OCI-LY3 (cell line): ENCODE measurements around the gene ZAP70.

ENCODE experiments used
- H2AFZ ChIP-seq: fragments of 200-600, 300-600 bp; shearing (Covaris generic); 2 replicates; pipeline ENCODE4 v1.6.0; 2014; ENCODE audit warnings: antibody characterized with exemption, low read depth, low read length
- H3K27ac ChIP-seq: fragments of 200-600, 300-600 bp; sonication (generic); 2 replicates; pipeline ENCODE4 v1.5.1; 2014; ENCODE audit warnings: mild to moderate bottlenecking, low read length, moderate library complexity, mixed read lengths
- H3K27me3 ChIP-seq: fragments of 200-600, 300-600 bp; sonication (generic); 2 replicates; pipeline ENCODE4 v1.6.1; 2014; ENCODE audit warnings: low read depth, low read length, mixed read lengths
- H3K36me3 ChIP-seq: fragments of 200-600, 300-600 bp; sonication (generic); replicated peaks from 2 replicates; pipeline ENCODE3; 2014; ENCODE audit warnings: low read depth, low read length, mixed read lengths
- H3K4me1 ChIP-seq: fragments of 300-600, 200-600 bp; sonication (generic); 2 replicates; pipeline ENCODE4 v1.6.1; 2014; ENCODE audit warnings: low read length, mixed read lengths
- H3K4me2 ChIP-seq: fragments of 200-600, 300-600 bp; sonication (generic); 2 replicates; pipeline ENCODE4 v1.6.1; 2014; ENCODE audit warnings: low read length, mixed read lengths
- H3K4me3 ChIP-seq: fragments of 300-600, 200-600 bp; sonication (generic); 2 replicates; pipeline ENCODE4 v1.5.1; 2014; ENCODE audit warnings: antibody characterized with exemption, mild to moderate bottlenecking, low read length, moderate library complexity
- H3K79me2 ChIP-seq: fragments of 300-600, 200-600 bp; shearing (Covaris generic); 2 replicates; pipeline ENCODE4 v1.6.1; 2014; ENCODE audit warnings: mild to moderate bottlenecking, low read length, mixed read lengths
- H3K9ac ChIP-seq: fragments of 300-600, 200-600 bp; shearing (Covaris generic); 2 replicates; pipeline ENCODE4 v1.6.0; 2014; ENCODE audit warnings: mild to moderate bottlenecking, low read length, moderate library complexity
- H3K9me3 ChIP-seq: fragments of 200-600, 300-600 bp; shearing (Covaris generic); 2 replicates; pipeline ENCODE4 v1.6.1; 2014; ENCODE audit warnings: low read length, mixed read lengths; ENCODE audit not compliant: insufficient read depth
- H4K20me1 ChIP-seq: fragments of 200-600, 300-600 bp; sonication (generic); 2 replicates; pipeline ENCODE4 v1.6.1; 2016; ENCODE audit warnings: low read length, mixed read lengths; ENCODE audit not compliant: insufficient read depth
- EZH2phosphoT487 ChIP-seq: fragments of 200-600 bp; shearing (Covaris generic); IDR thresholded peaks from 2 replicates; pipeline ENCODE4 v1.6.1; 2018; ENCODE audit warnings: antibody characterized with exemption, mixed run types, low read depth
- TF ChIP-seq, protein P1 (sequence below): fragments of 200-600, 300-600 bp; sonication (generic); IDR thresholded peaks from 2 replicates; pipeline ENCODE4 v1.5.1; 2014; ENCODE audit warnings: antibody characterized with exemption, low read length, low read depth

ZAP70 gene

DNA sequence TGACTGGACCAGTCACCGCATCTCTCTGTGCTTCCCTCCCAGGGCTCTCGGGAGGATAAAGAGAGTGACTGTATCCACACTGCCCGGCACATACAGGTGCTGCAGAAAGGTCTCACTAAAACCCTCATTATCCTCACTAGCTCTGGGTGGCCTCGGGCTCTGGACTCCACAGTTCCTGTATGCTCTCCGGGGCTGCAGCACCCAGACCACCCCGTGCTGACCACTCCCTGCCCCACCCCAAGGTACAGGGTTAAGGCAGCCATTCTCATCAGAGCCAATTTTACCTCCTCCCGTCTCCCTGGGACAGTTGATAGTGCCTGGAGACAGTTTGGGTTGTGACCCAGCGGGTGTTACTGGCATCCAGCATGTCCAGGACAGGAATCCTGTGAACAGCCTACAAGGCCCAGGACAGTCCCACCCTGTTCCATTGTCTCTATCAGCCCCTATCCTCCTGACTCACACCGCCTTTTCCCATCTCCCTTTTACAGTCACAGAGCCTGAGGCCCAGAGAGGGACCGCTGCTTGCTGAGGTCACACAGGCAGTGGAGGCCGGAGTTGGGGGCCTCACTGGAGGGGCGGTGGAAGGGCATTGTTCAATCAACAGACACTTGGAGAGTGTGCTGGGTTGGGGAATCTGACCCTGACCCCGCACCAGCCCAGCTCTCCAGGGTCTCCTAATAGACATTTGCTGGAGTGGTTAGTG is 1.7 kb downstream of the ZAP70 start:
- no peak overlapping the region for H3K9ac ChIP-seq
- no peaks in the 10 kb centered on the region for H4K20me1 ChIP-seq
- no peaks in the 10 kb centered on the region for H3K36me3 ChIP-seq
- TF ChIP-seq, protein P1, sequence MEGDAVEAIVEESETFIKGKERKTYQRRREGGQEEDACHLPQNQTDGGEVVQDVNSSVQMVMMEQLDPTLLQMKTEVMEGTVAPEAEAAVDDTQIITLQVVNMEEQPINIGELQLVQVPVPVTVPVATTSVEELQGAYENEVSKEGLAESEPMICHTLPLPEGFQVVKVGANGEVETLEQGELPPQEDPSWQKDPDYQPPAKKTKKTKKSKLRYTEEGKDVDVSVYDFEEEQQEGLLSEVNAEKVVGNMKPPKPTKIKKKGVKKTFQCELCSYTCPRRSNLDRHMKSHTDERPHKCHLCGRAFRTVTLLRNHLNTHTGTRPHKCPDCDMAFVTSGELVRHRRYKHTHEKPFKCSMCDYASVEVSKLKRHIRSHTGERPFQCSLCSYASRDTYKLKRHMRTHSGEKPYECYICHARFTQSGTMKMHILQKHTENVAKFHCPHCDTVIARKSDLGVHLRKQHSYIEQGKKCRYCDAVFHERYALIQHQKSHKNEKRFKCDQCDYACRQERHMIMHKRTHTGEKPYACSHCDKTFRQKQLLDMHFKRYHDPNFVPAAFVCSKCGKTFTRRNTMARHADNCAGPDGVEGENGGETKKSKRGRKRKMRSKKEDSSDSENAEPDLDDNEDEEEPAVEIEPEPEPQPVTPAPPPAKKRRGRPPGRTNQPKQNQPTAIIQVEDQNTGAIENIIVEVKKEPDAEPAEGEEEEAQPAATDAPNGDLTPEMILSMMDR, result no peak
- no peaks in the 10 kb centered on the region for H3K79me2 ChIP-seq
- no peaks in the 10 kb centered on the region for H3K9me3 ChIP-seq
- H3K4me2 ChIP-seq, result no peak overlapping the region
- no peaks in the 10 kb centered on the region for H3K27me3 ChIP-seq
- no peak overlapping the region for H3K27ac ChIP-seq
- H2AFZ ChIP-seq, result no peak overlapping the region
- H3K4me3 ChIP-seq, result no peak overlapping the region
- no peaks in the 10 kb centered on the region for H3K4me1 ChIP-seq

DNA sequence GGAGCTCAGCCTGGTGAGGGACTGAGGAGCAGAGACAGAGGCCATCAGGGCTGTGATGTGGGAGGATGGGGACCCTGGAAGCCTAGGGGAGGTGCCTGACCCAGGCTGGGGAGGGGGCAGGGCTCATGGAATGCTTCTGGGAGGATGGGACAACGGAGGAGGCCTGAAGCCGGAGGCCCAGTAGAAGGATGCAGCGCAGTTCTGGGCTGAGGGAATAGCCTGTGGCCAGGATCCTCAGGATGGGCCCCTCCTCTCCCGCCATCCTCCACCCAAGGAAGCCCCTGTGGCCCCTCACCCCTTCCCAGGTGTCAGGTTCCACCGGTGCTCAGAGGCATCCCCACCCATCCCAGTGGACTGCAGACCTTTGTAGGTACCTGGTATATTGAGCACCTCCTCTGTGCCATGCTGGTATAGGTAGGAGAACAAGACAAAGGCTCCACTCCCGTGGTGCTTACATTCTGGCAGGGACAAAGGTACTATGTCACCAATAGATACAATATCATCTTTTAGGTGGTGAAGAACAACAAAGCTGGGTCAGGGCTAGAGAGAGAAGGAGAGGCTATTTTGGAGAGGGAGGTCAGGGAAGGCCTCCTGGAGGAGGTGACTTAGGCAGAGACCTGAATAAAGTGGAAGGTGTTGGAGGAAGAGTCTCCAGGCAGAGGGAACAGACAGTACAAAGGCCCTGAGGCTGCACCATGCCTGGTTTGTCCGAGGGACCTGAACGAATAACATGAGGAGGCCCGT is 2.7 kb downstream of the ZAP70 start:
- Histone ChIP-seq H3K9ac (no peak overlapping the region), H3K9me3 (no peaks in the 10 kb centered on the region), H3K4me2 (no peak overlapping the region), H3K36me3 (no peaks in the 10 kb centered on the region), H3K4me1 (no peaks in the 10 kb centered on the region), H3K79me2 (no peaks in the 10 kb centered on the region), H3K27me3 (no peaks in the 10 kb centered on the region), H2AFZ (no peak overlapping the region), H3K27ac (no peak overlapping the region), H3K4me3 (no peak overlapping the region), H4K20me1 (no peaks in the 10 kb centered on the region)
- no peak for TF ChIP-seq EZH2phosphoT487
- TF ChIP-seq, protein P1, result no peak

DNA sequence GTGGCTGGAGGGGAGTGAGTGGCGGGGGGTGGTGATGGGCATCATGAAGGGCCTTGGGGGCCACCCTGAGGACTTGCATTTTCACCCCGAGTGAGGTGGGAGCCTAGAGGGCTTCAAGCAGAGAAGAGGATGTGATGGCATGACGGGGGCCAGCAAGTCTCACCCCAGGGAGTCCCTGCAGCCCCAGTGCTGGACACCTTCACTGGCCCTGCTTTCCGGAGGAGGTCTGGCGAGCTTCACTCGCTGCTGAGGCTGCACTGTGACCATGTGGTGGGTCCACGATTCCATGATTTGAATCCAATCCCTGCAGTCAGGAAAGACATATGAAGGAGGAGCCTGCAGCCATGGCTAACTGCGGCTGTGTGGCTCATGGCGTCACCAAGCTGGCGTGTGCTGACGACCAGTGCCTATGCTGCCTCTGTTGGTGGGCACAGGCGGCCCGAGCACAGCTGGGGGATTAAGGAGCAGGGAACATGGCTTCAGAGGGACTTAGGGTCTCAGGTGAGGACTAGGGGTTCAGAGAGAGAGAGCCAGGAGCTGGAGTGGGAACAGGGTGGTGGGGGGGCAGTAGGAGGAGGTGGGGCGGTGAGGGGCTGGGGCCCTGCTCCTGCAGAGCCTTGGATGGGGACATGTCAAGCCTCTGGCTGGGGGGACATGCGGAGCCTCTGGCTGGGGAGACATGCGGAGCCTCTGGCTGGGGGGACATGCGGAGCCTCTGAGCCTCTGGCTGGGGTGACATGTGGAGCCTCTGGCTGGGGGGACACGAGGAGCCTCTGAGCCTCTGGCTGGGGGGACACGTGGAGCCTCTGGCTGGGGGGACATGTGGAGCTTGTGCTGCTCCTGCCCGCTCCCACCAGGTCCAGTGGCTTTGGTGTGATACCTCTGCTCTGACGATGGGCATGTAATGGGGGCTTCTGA is 3.6 kb downstream of the ZAP70 start:
- Histone ChIP-seq H3K27me3 (no peaks in the 10 kb centered on the region), H3K27ac (no peak overlapping the region), H4K20me1 (no peaks in the 10 kb centered on the region), H3K4me2 (no peak overlapping the region), H2AFZ (no peak overlapping the region), H3K4me3 (no peak overlapping the region), H3K36me3 (no peaks in the 10 kb centered on the region), H3K9ac (no peak overlapping the region), H3K79me2 (no peaks in the 10 kb centered on the region), H3K9me3 (no peaks in the 10 kb centered on the region), H3K4me1 (no peaks in the 10 kb centered on the region)
- no peak for TF ChIP-seq EZH2phosphoT487
- TF ChIP-seq, protein P1, result no peak

DNA sequence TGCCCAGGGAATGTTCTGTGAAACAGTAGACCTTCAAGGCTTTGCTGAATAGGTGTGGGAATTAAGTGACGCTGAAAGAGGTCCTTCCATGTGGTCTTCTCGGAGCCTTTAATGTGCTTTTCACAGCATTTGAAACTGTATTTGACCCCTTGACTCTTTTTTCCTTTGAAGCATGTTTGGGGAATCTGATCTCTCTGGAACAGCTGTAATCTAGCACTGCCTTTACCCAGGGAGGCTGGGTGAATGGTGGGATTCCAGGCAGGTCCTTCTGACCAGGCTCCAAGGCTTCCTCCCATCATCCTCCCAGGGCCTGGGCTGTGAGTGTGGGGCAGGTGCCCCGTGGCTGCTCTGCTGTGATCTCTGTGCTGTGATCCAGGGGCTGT is 4.2 kb downstream of the ZAP70 start:
- Histone ChIP-seq H3K9me3 (no peaks in the 10 kb centered on the region), H3K4me3 (no peak overlapping the region), H3K4me1 (no peaks in the 10 kb centered on the region), H3K36me3 (no peaks in the 10 kb centered on the region), H3K27ac (no peak overlapping the region), H3K79me2 (no peaks in the 10 kb centered on the region), H2AFZ (no peak overlapping the region), H4K20me1 (no peaks in the 10 kb centered on the region), H3K4me2 (no peak overlapping the region), H3K9ac (no peak overlapping the region), H3K27me3 (no peaks in the 10 kb centered on the region)
- TF ChIP-seq, protein P1, result no peak
- no peak for TF ChIP-seq EZH2phosphoT487
